ENCODE measurements around the gene GFER.
"Not testable (repeated sequence)": the region's sequence is repeated elsewhere in the genome, so short reads cannot be mapped to it uniquely, and the experiment has no call there.

The GFER gene

DNA sequence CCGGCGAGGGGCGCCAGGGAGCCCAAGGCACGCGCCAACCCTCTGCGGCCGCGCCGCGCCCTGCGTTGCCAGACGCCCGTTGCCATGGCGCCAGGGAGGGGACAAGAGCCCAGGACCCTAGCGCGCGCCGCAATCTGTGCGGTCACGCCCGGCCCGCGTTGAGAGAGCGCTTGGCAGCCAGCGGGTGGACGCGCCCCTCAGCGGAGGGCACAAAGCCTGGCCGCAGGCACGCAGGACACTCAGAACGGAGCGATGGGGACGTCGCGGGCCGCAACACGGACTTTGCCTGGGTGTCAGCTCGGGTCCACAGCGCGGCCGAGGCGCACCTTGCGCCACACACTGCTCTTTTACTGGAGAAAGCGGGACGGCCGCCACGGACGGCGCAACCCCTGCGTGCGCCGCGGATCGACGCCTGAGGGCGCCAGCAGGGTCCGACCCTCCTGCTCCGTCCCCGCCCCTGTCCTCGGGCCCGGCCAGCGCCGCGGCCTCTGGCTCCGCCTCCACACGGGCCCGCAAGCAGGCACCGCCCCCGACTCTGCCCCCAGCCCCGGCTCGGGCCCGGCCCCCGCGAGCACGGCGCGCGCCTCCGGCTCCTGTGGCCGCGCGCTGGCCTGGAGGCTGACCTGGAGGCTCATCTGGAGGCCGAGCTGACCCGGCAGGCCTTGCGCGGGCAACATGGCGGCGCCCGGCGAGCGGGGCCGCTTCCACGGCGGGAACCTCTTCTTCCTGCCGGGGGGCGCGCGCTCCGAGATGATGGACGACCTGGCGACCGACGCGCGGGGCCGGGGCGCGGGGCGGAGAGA is at the start of gene GFER:
TSS of gene GFER (plus strand) at position 650 of the 803 bp plus-strand sequence. CDS start at position 676, 26 bp downstream.
- DNase-seq = peak; percentile 67

DNA sequence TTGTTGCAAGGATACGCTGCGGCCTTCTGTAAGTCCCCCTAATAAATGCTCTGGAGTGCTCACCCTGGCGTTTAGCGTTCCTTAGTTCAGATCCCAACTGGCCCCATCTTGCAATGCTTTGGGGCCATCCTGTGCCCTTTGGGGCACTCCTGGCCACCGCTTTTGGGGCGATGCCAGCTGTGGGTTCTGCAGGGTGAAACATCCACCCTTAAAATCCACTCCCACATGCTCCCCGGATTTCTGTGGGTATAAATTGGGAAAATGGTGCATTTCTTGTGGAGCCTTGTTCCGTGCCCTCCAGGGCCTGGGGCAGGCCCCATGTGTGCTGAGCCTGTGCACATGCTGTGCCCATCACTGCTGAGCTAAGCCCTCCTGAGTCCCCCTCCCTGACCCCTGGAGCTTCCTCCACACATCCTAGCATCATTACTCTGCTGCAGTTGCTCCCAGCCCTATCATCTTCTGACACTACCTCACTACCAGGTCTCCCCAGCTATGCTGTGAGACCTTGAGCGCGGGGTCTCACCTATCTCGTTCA is 47.0 kb upstream of the GFER start:
- no peak for DNase-seq

DNA sequence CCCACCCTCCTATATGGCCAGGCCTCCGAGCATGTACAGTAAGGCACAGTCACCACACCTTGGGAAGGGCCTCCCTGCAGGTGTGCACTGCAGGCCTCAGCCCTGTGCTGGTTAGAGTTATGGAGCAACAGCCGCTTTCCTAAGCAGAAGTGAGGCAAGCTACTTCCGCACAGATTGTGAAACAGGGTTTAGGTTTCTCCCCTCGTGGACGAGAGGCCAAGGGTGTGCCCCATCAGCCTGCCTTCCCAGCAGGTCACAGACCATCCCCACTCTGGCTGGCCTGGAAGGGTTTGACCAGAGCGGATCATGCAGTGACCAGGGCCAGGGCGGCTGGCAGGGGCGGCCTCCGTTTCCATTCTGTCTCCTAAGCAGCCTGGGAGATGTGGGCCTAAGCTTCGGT is 45.7 kb upstream of the GFER start:
- DNase-seq = no peak

DNA sequence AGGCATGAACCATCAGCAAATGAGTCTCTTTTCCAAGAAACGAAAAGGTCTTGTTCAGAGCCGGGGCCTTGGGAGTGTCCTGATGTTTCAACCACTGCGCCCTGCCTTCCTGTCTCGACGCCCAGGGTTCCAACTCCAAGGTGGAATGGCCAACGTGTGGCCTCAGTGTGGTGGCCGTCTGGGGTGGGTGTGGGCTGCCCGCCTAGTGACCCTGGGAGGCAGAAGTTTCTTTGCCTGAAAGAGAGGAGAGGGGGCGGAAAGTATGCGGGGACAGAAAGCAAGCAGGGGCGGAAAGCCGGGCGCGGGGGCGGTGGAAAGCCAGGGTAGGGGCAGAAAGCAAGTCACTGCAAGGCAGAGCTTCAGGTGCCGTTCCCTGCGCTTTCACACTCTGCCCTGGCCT is 45.1 kb upstream of the GFER start:
- DNase-seq = no peak

DNA sequence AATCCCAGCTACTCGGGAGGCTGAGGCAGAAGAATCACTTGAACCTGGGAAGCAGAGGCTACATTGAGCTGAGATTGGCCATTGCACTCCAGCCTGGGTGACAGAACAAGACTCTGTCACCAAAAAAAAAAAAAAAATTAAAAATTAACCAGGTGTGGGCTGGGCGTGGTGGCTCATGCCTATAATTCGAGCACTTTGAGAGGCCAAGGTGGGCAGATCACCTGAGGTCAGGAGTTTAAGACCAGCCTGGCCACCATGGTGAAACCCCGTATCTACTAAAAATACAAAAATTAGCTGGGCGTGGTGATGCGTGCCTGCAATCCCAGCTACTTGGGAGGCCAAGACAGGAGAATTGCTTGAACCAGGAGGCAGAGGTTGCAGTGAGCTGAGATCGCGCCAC is 44.2 kb upstream of the GFER start:
- not testable (repeated sequence) for DNase-seq

DNA sequence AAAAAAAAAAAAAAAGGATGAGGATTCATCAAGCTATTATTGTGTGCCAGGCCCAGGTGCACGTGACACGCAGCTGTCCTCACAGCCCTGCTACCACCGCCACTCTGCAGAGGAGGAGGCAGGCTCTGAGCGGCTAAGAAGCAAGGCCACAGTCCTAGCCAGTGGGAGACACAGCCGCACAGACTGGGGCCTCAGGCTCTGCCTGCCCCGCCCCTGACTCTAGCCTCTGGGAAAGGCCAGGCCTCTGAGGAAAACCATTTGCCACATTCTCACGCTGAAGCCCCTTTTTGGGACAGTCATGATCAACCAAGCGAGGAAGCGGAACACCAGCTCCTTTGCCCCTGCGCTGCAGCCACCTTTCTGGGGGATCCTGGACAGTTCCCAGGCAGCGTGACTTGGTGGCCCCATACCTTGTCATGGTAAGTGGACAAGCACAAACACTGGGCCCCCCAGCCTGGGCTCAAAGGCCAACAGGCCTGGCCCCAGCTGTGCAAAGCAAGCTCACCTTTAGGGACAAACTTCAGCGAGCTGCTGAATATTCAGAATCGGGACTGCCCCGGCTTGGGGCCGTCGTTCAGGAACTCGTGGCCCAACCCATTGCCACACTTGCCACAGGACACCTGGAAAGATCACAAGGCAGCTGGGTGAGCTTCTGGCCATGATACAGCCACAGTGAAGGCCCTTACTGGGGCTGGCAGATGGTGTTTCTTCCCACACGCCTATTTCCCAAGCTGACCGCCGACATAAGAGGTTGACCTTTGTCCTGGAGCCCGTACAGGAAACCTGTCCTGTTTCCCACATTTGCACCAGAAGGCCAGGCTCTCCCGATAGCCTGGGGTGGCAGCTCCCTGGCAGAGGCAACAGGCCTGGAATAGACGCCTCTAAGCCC is 43.5 kb upstream of the GFER start:
- DNase-seq = no peak

DNA sequence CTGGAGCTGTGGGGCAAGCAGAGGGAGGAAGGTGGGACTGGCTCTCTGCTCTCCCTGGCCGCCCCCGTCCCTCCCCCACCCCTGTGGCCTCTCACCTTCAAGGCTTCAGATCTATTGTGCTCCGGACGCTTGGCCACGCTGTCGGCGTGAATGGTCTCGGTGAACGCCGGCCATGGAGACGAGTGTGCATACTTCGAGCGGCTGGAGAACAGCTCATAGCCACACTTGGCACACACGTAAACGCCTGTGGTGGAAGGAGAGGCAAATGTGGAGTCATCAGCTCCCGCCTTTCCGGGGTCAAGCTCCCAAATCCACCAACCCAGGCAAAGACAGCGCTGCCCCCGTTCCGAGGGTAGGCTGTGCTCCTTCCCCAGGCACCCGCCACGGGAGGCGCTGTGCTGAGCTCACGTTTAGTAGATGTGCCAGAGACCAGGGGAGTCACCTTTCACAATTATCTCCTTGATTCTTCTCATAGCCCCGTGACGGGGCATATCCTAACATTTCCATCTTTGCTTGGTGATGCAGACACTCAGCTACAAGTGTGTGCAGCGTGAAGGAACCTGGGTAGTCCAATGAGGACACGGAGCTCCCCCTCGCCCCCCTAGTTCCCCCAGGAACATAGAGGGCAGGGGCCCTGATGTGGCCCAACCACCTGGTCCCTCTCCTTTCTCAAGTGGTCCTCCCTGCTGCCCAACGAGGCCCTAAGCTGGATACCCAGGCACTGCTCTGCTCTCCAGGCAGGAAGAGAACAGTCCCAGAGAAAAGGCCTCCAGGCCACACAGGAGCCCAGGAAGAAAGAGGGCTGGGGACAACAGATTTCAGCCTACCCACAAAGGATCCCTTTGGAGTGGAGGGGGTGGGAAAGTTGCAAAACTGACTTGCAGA is 42.6 kb upstream of the GFER start:
- DNase-seq = no peak

DNA sequence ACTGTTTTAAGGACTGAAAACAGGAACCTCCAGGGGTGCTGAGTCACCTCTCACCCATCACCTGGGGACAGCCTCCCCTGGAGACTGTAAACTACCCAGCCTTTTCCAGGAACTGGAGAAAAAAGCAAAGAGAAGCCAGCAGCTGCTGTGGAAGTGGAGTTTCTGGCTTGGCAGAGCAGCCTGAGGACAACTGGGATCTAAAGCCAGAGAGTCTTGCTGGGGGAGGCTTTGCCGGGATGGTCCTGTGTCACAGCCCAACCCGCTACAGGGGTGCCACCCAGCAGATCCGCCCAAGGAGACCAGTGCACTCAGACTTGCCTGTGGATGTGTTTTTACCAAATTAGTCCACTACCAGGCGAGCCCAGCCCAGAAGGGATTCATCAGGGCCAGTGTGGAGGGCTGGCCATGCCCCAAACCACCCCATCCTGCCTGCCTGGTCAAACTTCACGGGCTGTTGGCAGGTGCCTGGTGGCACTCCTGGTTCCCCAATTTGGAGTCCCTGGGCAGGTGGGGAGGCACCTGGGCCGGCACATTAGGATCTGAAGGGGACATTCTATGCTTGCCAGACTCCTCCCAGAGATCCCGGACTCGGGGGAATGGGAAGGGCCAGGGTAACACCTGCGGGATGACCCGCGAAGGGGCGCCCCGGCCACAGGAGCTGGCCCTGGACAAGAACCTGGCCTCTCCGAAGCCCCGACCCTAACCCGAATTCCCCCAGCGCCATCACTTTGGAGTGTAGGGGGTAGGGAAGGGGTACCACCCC is 41.8 kb upstream of the GFER start:
- DNase-seq = no peak

DNA sequence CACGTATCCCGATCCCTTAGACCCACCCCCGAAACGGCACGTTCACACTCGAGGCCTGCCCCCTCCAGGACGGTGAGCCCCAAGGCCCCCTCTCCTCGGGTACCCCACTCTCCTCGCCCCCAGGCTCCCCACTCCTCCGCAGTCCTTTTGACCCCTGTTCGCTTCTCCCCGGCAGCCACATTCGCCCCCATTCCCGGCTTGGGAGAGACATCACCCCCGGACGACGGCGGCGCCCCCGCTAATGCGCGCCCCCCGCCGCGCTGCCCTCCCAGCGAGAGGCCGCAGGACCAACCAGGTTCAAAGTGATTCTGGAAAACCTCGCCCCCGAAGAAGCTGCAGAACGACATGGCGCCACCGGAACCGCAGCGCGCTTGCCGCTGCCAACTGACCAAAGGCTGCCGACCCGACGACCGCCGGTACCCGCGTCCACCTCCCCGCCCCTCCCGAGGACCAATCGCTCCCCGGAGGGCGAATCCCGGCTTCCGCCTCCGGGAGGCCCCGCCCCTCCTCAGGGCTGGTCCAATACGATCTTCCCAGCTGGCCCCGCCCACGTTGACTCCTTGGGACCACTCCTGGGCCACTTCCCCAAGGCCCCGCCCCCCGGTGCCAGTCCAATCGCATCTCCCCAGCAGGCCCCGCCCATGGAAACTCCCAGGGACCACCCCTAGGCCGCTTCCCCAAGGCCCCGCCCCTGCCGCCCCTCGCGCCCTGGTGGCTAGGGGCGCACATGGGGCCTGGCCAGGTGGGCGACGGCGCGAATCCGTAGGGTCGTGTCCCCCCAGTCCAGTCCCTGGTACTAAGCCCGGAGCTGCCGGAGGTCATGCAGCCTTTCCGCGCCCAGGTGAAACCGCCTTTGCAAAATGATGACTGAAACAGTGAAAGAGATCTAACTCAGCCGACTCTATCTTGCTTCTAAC is 40.9 kb upstream of the GFER start, which contains the start of gene MSRB1:
TSS of gene MSRB1 (minus strand) at position 390 of the 917 bp plus-strand sequence. CDS start at position 347, 43 bp downstream.
- DNase-seq = peak; percentile 90

DNA sequence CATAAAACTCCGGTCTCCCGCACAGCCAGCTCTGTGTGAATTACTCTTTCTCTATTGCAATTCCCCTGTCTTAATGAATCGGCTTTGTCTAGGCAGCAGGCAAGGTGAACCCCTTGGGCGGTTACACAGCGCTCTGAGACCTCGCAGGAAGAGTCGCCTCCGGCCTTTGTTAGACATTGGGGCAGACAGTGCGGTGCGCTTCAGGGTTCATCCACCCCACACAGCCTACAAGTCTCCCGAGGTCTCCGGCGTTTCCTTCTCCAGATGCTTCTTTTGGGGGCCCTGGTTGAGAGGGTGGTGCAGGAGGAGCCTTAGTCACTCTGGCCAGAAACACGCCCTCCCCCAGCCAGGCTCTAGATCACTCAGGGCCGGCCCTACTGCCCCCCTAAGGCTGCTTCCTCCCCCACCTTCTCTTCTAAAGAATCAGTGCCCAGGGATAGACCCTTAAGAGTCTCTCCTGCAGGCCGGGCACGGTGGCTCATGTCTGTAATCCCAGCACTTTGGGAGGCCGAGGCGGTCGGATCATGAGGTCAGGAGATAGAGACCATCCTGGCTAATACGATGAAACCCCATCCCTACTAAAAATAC is 39.3 kb upstream of the GFER start:
- DNase-seq = no peak

DNA sequence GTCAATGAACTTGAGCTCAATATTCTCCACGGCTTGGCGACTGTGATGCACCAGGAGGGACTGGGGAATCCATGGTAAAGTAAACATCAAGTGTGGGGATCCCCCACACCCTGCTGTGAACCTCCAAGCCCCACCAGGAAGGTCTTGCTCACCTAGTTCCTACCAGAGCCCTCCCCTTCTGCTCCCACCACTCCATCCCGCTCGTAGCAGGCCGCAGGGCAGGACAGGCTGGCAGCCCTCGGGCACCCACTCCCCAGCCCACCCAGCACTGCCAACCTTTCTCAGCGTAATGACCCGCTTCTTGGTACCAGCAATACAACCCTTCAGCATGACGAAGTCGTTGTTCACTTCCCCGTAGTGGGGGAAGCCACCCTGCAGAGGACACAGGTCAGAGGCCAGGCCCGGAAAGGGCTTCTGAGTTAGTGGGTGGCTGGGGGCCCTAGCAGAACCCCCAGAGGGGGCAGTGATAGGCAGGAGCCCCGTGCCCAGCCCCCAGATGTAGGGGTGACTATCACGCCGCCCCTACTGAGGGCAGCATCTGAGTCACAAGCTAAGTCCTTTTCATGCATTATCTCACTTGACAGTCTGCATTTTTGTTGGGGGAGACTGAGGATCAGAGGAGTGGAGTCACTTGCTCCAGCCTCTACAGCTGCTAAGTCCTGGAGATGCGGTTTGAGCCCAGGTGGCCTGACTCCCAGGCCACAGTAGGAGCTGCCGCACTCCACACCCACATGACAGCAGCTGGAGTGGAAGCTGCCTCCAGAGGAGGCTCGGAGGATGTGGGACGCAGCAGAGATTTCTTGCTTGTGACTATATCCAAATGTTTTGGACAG is 38.2 kb upstream of the GFER start:
- DNase-seq = no peak

DNA sequence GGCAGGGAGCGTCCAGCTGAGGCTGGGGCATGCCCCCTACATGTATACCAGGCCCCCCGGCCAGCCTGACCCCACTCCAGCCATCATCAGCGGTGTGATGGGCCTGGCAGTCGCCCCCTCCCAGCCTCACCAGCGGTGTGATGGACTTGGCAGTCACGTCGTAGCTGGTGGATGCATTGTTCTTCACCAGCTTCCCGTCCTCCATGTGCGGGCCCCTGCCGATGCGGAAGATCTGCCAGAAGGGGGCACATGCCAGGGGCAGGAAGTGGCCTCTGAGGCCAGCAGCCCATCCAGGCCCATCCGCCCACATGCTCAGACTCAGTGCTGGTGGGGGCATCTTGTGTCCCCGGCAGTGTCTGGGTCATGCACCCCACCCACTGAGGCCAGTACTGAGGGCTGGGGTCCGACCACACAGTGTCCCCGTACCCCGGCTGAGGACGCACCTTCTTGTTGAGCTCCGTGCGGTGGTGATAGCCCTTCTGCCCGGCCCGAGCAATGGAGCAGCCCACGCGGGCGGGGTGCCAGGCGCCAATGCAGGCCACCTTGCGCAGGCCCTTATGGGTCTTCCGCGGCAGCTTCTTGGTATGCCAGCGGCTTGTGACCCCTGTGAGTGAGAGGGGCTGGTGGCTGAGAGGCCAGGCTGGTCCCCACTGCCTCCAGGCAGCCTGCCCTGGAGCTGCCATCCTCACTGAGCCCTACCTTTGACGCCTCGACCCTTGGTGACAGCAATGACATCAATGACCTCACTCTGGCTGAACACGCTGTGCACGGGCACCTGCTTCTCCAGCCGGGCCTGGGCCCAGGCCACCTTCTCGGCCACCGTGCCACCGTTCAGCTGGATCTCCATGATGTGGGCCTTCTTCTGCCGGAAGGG is 37.3 kb upstream of the GFER start:
- DNase-seq = no peak

DNA sequence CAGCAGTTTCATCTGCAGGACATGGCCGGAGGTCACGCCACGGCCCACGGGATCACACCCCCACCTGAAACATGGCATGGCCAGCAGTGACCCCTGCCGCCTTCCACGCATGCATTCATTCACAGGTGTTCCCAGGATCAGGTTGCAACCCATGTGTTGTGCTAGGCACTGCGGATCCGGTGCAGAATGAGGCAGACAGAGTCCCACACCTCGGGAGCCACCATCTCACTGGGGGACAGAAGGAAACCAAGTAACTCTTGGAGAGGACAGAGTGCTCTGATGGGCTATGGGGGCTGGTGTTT is 36.7 kb upstream of the GFER start:
- DNase-seq = no peak

DNA sequence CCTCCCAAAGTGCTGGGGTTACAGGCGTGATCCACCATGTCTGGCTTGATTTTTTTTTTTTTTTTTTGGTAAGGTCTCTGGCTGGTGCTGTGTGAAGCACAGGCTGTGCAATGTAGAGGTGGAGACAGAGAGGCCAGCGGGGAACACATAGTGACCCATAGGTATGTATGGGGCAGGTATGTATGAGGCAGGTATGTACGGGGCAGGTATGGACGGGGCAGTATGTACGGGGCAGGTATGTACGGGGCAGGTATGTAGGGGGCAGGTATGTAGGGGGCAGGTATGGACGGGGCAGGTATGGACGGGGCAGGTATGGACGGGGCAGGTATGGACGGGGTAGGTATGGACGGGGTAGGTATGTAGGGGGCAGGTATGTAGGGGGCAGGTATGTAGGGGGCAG is 34.5 kb upstream of the GFER start:
- DNase-seq = no peak

DNA sequence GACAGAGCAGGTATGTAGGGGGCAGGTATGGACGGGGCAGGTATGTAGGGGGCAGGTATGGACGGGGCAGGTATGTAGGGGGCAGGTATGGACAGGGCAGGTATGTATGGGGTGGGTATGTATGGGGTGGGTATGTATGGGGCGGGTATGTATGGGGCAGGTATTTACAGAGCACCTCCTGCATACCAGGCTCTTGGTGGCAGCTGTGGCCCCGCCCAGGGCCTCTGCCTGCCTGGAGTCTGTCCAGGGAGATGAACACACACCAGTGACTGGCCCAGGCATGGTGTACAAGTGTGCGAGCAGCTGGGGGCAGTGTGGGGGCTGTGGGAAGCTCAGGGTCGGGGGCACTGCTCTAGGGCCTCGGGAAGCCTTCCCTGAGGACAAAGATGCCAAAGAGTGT is 33.9 kb upstream of the GFER start:
- DNase-seq = no peak

DNA sequence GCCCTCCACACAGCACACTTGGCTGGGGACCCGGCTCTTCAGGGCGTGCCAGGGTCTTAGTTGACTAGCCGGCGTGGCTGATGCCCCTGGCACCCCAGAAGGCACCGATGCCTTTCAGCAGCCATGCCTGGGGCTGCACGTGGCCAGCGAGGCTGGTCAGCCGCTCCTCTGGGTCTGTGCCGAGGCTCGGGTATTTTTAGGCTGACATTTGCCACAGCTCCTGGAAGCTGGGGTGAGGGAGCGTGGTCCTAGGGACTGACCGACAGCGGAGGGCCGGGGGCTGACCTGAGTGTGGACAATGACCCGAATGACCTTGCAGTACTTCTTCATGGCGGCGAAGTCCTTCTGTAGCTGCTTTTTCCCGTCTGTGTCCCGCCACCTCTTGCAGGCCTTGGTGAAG is 33.4 kb upstream of the GFER start:
- DNase-seq = no peak

DNA sequence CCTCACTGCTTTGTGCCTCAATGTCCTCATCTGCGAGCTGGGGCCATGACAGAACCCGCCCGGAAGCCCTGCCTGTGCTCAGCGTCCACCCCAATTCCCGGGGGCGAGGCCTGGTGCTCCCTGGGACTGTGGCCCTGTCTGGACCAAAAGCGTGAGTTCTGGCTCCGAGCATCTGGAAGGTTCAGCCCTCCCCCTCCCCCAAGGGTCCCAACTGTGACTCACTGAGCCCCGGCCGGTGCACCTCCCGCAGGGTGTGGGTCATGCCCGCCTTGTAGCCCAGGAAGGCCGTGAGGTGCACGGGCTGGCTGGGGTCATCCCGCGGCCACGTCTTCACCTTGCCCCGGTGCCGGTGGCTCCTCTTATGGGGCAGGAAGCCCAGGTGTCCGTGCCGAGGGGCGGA is 30.3 kb upstream of the GFER start:
- DNase-seq = no peak

DNA sequence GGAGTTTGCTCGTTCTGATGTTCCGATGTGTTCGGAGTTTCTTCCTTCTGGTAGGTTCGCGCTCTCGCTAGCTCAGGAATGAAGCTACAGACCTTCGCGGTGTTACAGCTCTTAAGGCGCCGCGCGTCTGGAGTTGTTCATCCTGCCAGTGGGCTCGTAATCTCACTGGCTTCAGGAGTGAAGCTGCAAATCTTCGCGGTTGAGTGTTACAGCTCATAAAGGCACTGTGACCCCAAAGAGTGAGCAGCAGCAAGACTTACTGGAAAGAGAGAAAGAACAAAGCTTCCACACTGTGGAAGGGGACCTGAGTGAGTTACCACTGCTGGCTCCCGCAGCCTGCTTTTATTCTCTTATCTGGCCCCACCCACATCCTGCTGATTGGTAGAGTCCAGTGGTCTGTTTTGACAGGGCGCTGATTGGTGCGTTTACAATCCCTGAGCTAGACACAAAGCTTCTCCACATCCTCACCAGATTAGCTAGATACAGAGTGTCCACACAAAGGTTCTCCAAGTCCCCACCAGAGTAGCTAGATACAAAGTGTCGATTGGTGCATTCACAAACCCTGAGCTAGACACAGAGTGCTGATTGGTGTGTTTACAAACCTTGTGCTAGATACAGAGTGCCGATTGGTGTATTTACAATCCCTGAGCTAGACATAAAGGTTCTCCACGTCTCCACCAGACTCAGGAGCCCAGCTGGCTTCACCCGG is 26.4 kb upstream of the GFER start:
- not testable (repeated sequence) for DNase-seq

Measured in NCI-H1105 treated with DMSO at 0.1 percent for 48 hours (cell line).